GM19328 (cell line): ENCODE results near the gene SVOPL.

ENCODE experiments used
- ATAC-seq: cut with Tn5 transposase; IDR thresholded peaks from one replicate; pipeline ENCODE4 v1.9.1; 2021; ENCODE audit warnings: mild to moderate bottlenecking, moderate library complexity; ENCODE audit not compliant: unreplicated experiment

SVOPL gene

DNA sequence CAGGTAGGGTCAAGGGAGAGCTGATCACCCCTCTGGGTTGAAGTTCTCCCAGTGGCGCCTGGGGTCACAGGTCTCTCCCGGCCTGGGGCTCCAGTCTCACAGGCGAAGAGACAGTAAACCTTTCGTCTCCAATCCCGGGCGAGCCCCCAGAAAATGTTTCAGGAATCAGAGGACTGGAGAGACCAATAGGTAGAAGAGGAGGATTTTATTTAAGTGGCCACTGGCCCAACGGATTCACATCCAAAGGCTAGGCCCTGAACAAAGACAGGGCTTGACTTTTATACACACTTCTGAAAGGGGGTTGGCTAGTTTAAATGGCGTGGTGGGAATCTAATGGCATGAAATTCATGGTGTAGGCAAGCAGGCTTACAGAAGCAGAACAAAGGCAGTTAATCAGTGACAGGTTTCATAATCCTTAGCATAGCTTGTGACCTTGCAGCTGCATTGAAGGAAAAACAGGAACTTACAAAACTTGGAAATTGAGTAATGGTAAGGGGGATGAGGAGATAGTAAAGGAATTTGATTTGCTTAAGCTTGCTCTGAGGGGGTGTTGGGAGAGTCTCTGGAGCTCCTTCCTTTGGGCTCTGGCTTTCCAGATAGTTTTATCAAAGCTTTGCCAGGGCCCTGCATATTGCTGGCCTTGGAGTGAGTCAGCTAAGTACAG is 135.6 kb downstream of the SVOPL start:
- no peak for ATAC-seq

DNA sequence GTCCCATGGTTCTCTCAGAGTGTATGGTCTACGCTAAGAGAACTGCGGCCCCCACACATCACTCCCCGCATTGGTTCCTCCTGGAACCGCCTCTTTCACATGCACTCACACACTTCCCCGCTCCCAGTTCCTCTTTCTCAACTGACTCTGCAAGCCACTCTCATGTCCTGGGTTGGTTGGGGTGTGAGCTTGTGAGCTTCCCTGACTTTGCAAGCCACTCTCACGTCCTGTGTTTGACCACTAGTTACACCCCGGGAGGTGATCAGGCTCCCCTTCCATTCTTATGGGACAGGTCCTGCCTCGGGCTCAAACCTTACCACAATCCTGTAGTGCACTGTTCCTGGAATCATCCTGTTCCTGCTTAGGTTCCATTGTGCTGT is 136.1 kb downstream of the SVOPL start:
- ATAC-seq, result no peak

- no peak for ATAC-seq
Measured at GRCh38 chr7:138564365-138564764, 136.8 kb downstream of the SVOPL start.

- ATAC-seq, result no peak
Measured at GRCh38 chr7:138563808-138564207, 137.4 kb downstream of the SVOPL start.

- no peak for ATAC-seq
Measured at GRCh38 chr7:138559448-138559847, 141.7 kb downstream of the SVOPL start.

- ATAC-seq, result no peak
Measured at GRCh38 chr7:138556771-138557484, 144.2 kb downstream of the SVOPL start.

DNA sequence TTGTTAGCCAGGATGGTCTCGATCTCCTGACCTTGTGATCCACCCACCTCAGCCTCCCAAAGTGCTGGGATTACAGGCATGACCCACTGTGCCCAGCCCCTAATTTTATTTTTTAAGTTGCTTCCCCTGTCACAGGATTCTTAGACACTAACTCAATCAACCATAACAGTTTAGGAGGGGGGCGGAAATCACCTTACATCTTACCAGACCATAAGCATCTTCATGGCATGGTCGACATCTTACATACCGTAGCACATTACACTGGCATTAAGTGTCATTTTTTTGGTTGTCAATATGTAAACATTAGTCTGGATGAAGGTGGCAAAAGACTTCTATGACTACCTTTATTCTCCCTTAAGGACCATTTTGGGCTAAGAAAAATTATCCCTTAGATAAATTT is 145.5 kb downstream of the SVOPL start:
- no peak for ATAC-seq

DNA sequence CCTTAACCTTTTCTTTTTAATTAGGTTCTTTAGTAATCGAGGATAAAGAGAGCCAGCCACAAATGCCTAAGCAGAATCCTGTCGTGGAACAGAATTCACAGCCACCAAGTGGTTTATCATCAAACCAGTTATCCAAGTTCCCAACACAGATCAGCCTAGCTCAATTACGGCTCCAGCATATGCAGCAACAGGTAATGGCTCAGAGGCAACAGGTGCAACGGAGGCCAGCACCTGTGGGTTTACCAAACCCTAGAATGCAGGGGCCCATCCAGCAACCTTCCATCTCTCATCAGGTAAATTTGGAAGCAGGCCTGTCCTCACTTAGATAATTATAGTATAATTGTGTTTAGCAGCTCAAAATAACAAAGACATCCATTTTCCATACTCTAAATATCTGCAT is 146.5 kb downstream of the SVOPL start:
- ATAC-seq, result no peak

DNA sequence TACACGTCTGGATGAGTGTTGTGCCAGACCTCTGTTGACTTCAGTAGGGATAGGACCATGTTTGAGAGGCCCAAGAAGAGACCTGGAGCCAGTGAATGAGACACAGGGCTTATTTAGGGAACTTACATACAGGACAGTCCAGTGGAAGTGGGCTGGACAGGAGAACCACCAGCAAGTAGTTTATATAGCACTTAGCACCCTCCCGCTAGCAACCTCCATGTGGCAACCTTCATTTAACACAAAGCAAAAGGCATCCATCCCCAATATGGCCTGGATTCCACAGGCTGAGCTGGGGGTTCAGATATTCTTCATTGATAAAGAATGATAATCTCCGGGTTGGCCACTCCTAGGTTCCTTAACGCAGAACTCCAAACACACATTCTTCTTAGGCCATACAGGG is 147.4 kb downstream of the SVOPL start:
- ATAC-seq, result no peak

DNA sequence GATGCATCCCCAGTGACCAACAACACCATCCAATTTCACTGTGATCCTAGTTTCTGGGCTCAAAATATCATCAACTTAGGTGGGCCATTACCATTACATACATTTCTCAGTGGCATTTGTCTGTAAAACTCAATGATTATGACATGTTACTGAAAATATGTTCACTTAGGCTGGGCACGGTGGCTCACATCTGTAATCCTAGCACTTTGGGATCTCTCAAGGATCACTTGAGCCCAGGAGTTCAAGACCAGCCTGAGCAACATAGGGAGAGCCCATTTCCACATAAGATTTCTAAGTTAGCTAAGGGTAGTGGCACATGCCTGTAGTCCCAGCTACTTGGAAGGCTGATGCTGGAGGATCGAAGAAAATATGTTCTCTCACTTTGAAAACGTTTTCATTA is 150.1 kb downstream of the SVOPL start:
- ATAC-seq, result no peak

GRCh38 chr7:138550337-138550736 is 150.8 kb downstream of the SVOPL start:
- ATAC-seq, result no peak

DNA sequence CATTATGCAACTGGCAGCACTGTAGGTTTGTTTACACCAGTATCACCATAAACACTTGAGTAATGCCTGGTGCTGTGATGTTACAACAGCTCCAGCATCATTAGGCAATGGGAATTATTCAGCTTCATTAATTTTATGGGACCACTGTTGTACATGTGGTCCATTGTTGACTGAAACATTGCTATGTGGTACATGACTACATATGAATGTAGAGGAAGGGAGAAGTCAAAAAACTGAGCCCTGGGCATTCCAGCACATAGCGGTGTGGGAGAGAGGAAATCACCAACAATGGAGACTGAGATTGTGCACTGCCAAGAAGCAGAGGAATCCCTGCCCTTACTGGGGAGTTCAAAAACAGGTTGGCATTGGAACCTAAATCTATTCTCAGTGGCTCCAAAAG is 152.1 kb downstream of the SVOPL start:
- ATAC-seq, result no peak

DNA sequence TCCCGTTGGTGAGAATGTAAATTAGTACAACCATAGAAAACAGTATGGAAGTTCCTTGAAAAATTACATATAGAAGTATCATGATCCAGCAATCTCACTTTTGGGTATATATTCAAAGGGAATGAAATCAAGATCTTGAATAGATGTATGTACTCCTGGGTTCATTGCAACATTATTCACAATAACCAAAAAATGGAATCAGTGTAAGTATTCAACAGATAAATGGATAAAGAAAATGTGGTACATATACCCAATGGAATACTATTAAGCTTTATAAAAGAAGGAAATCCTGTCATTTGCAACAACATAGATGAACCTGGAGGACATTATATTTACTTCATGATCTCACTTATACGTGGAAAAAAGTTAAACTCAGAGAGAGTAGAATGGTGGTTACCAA is 154.3 kb downstream of the SVOPL start:
- no peak for ATAC-seq

DNA sequence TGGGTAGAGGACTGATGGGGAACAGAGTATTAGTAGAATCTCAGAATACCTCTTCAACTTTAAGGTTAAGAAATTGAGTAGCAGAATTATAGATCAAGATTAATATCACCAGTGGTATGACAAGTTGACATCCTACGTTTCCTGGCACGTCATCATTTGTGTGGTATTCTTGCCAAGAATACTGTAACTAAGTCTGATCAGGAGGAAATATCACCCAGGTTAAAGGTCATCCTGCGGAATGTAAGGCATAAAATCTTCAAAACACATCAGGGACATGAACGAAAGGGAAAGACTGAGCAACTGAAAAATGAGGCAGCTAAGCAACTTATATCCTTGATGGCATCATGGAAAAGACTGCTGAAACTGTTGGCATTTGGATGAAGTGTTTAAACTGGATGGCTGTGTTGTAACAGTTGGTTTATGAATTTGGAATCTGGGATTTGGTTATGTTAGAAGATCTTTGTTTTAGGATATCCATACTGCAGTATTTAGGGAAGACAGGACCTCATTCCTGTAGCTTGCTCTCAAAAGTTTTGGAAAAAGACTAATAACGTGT is 155.0 kb downstream of the SVOPL start:
- no peak for ATAC-seq

GRCh38 chr7:138545123-138545522 is 156.0 kb downstream of the SVOPL start:
- ATAC-seq, result no peak
